ENCODE measurements around the gene MUC4.

DNA sequence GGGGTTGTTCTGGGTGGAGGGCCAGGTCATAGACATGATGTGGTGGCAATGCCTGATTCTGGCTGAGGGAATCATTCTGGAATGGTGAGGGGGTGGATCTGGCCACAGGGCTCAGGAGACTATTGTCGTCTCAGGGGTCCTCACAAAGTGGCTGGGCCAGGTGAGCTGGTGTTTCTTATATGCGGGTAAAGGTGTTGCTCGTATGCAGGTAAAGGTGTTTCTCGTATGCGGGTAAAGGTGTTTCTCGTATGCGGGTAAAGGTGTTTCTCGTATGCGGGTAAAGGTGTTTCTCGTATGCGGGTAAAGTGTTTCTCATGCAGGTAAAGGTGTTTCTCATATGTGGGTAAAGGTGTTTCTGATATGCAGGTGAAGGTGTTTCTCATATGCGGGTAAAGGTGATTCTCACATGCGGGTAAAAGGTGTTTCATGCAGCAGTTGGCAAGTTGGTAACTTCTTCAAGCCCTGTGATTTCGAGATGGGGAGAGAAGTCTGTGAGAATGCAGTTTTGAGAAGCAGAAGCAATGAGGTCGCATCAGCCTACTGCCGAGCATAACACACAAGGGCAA is 10.5 kb upstream of the MUC4 start:
- TF ChIP-seq, protein P1, sequence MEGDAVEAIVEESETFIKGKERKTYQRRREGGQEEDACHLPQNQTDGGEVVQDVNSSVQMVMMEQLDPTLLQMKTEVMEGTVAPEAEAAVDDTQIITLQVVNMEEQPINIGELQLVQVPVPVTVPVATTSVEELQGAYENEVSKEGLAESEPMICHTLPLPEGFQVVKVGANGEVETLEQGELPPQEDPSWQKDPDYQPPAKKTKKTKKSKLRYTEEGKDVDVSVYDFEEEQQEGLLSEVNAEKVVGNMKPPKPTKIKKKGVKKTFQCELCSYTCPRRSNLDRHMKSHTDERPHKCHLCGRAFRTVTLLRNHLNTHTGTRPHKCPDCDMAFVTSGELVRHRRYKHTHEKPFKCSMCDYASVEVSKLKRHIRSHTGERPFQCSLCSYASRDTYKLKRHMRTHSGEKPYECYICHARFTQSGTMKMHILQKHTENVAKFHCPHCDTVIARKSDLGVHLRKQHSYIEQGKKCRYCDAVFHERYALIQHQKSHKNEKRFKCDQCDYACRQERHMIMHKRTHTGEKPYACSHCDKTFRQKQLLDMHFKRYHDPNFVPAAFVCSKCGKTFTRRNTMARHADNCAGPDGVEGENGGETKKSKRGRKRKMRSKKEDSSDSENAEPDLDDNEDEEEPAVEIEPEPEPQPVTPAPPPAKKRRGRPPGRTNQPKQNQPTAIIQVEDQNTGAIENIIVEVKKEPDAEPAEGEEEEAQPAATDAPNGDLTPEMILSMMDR (IDR thresholded peaks at IDR 0.05): no peak
- no peak for TF ChIP-seq POLR2A (IDR thresholded peaks at IDR 0.05)

Measured in prostate gland (tissue), 2 donors.